ENCODE data around the gene TRIM54. TPM values are rescaled to one million over a fixed set of nuclear protein-coding genes. Genes with fewer than 3 reads are reported as not detected.
"Not testable (repeated sequence)": the region's sequence is repeated elsewhere in the genome, so short reads cannot be mapped to it uniquely, and the experiment has no call there.

Gene TRIM54
- total RNA-seq, 1 experiment from 2014 or later: not detected

- DNase-seq (ENCODE audit: low read depth): no peak
Measured at GRCh38 chr2:27256855-27257454, 25.3 kb upstream of the TRIM54 start.

DNA sequence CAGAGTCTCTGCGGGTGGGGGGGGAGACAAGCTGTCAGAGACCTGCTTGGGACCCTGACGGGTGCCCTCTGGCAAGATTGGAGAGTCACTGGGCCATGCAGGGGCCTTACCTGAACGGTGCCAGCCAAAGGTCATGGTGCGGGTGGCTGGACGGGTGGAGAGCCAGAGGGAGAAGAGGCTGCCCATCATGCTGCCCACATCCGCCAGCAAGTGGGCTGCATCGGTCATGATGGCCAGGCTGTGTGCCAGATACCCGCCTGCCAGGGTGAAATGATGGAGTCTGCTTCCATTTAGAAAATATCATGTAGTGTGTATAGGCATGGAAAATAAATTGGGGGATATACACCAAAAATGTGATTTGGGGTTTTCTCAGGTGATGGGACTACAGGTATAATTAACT, 24.2 kb upstream of the TRIM54 start:
- no peak for DNase-seq (ENCODE audit: low read depth)

GRCh38 chr2:27261241-27261925, 20.8 kb upstream of the TRIM54 start:
- no peak for DNase-seq (ENCODE audit: low read depth)

GRCh38 chr2:27261926-27262298, 20.3 kb upstream of the TRIM54 start:
- DNase-seq (ENCODE audit: low read depth): no peak

GRCh38 chr2:27262379-27263286, 19.6 kb upstream of the TRIM54 start, which contains the start of gene SLC30A3:
TSS of gene SLC30A3 (minus strand) at chr2:27263047. CDS start at chr2:27262906, 141 bp downstream.
- DNase-seq (ENCODE audit: low read depth): peak; percentile 45

GRCh38 chr2:27263287-27264252, 18.7 kb upstream of the TRIM54 start:
- DNase-seq (ENCODE audit: low read depth): no peak

GRCh38 chr2:27264253-27264752, 17.9 kb upstream of the TRIM54 start:
- no peak for DNase-seq (ENCODE audit: low read depth)

GRCh38 chr2:27264753-27265535, 17.3 kb upstream of the TRIM54 start:
- DNase-seq (ENCODE audit: low read depth): peak; percentile 48

- DNase-seq (ENCODE audit: low read depth): no peak
Measured at GRCh38 chr2:27265536-27265870, 16.7 kb upstream of the TRIM54 start.

- not testable (repeated sequence) for DNase-seq (ENCODE audit: low read depth)
Measured at GRCh38 chr2:27268296-27268695, 13.9 kb upstream of the TRIM54 start.

DNA sequence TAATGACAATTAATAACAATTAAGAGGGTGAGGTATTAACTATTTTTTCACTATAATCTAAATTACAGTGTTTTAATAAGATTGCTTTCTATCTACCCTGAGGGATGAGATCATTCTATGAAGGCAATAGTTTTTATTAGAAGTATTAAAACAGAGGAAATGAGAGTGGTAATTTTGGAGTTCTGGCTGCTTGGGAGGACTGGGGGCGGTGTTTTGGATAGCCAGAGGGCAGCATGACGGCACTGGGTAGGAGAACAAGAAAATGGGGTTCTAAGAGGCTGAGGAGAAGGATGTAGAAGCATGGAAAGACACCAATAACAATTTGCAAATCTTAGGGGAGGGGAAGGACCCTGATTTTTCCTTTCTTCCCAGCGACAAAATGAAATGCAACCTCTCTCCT, 12.1 kb upstream of the TRIM54 start:
- DNase-seq (ENCODE audit: low read depth): no peak

DNA sequence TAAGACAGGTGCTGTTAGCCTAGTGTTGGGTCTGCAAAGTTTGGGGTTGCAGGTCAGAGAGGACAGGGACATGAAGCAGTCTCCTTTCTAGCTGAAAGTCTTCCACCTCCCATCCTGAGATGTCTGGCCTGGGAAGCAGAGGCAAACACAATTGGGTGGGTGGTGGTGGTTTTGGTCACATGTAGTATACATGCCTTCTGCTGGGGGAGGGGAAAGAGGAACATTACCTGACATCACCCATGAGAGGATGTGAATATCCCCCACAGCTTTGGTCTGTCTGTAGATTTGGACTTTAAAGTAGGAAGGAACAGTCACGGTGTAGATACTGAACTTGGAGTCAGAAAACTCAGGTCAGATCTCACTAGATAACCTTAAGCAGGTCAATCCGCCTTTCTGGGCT, 11.6 kb upstream of the TRIM54 start:
- no peak for DNase-seq (ENCODE audit: low read depth)

GRCh38 chr2:27271631-27272340, 10.4 kb upstream of the TRIM54 start:
- no peak for DNase-seq (ENCODE audit: low read depth)

- DNase-seq (ENCODE audit: low read depth): not testable (repeated sequence)
Measured at GRCh38 chr2:27272537-27273522, 9.4 kb upstream of the TRIM54 start.

DNA sequence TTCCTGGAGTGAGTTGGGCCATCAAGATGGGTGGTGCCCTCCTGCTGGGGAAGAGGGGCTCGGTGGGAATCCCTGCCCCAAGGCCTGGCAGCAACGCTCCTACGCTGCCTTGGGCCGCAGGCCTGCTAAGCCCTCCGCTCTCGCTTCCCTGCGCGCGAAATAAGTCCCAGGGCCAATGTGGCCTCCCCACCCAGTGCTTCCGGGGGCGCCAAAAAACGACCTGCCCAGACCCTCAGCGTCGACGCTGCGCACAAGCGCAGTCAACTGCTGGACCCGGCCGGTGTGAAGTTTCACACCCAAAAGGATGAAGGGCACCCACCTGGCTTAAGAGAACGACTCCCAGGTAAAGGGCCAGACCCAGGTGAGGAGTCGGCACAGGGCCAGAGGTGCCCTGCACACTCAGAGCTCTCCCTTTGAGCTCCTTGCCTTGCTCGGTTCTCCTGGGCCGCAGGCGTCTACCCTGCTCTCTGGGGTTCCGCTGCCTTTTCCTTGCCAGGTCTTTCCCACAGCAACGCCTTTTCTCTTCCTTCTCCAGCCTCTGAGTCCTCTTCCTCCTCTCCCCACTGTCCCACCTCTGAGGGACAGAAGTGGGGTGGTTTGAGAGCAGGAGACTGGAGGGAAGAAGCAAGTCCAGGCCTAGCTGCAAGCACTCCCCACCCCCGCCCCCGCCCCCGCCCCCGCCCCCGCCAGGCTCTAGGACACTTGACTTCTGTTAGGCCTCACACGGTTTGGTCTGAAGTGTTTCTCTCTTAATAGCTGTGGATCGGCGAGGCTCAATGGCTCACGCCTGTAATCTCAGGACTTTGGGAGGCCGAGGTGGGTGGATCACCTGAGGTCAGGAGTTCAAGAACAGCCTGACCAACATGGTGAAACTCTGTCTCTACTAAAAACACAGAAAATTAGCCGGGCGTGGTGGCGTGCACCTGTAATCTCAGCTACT, 6.7 kb upstream of the TRIM54 start, which contains the start of gene DNAJC5G:
Gene DNAJC5G, plus strand, starts transcription at position 223 of the 940 bp plus-strand sequence. CDS start 1,296 bp downstream, outside the sequence.
- DNase-seq (ENCODE audit: low read depth): no peak

GRCh38 chr2:27278010-27278409, 4.2 kb upstream of the TRIM54 start:
- DNase-seq (ENCODE audit: low read depth): no peak

- no peak for DNase-seq (ENCODE audit: low read depth)
Measured at GRCh38 chr2:27280826-27281225, 1.4 kb upstream of the TRIM54 start.

Measured in RPMI7951 (cell line).